GM10266 (cell line): Measurements from ENCODE around the gene NT5C1A.

ENCODE experiments used
- DNase-seq: peaks from one replicate; pipeline ENCODE4 v3.0.0; 2012; ENCODE audit errors: extremely low spot score
- TF ChIP-seq, protein P1 (sequence below): IDR thresholded peaks from 2 replicates; pipeline ENCODE4 v1.5.1; 2012; ENCODE audit warnings: mild to moderate bottlenecking, low read depth; ENCODE audit not compliant: control insufficient read depth, insufficient read depth; ENCODE audit errors: missing control alignments

NT5C1A gene

DNA sequence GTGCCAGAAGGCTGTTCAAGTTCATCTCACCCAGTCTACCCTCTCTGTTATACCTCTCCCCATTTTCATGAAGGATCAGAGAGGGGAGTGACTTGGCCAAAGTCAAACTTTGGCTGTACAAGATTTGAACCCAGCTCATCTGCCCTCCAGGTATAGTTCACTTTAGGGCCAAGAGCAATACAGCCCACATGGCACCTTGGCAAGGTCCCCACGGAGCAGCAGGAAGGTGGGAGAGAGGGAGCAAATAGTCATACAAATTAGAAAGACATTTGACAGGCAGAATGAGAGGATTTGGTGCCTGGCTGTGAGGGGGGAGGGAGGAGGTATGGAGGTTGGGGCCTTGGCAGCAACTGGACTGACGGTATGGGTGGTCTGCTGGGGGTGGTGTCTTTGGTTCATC, 18.3 kb upstream of the NT5C1A start:
- TF ChIP-seq, protein P1, sequence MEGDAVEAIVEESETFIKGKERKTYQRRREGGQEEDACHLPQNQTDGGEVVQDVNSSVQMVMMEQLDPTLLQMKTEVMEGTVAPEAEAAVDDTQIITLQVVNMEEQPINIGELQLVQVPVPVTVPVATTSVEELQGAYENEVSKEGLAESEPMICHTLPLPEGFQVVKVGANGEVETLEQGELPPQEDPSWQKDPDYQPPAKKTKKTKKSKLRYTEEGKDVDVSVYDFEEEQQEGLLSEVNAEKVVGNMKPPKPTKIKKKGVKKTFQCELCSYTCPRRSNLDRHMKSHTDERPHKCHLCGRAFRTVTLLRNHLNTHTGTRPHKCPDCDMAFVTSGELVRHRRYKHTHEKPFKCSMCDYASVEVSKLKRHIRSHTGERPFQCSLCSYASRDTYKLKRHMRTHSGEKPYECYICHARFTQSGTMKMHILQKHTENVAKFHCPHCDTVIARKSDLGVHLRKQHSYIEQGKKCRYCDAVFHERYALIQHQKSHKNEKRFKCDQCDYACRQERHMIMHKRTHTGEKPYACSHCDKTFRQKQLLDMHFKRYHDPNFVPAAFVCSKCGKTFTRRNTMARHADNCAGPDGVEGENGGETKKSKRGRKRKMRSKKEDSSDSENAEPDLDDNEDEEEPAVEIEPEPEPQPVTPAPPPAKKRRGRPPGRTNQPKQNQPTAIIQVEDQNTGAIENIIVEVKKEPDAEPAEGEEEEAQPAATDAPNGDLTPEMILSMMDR = no peak

DNA sequence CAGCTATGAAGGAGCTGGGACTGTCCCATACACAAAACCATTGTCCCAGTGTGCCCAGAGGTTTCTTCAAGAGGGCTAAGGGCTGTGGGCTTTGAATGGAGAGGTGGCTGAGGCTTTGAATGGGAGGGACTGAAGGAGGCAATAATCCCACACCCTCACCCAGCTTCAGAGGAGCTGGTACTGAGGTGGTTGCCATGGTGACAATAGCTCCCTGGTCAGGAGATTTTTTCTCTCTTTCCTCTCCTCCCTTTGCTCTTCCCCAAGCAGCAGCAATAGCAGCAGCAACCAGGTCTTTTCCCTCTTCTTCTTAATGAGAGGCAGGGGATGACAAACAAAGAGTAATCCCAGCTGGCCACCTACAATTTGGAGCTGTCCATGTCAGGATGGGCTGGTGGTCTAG, 17.7 kb upstream of the NT5C1A start:
- TF ChIP-seq, protein P1 = no peak
- DNase-seq = no peak

More for the DNA sequence above, 18.3 kb upstream of the NT5C1A start:
- DNase-seq = no peak

DNA sequence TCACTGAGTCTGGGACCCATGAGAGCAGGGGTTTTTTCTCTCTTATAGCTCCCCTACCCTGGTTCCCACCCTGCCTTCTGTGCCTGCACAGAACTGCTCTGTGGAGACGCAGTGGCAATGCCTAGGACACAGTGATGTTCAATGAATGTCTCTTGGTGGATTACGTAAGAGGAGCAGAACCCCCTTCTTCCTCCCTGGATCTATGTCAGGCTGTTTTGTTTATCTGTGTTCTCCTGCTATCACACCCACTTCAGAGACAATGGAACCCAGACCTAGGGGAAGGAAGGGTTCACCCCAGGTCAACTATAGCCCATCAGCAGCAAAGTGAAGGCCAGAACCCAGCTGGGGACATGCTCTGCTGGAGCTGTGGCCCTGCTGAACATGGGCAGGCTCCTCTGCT, 17.3 kb upstream of the NT5C1A start:
- TF ChIP-seq, protein P1 = no peak
- no peak for DNase-seq

DNA sequence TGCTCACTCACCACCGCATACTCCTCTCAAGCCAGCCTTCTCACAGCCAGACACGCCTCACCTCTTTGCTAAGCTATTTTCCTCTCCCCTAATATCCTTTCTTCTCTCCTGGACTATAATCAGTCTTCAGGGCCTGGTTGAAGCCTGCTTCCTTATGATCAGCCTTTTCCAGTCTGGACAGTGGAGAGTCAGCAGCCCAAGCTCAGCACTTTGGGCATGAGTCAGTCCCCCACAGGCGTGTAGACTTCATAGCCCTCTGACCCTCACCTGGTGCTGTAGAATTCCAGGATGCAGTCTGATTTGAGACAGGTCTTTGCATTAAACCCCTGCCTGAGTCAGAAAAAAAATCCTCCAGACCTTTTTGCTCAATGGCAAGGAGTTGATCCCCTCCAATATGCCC, 16.8 kb upstream of the NT5C1A start:
- TF ChIP-seq, protein P1 = no peak
- no peak for DNase-seq

DNA sequence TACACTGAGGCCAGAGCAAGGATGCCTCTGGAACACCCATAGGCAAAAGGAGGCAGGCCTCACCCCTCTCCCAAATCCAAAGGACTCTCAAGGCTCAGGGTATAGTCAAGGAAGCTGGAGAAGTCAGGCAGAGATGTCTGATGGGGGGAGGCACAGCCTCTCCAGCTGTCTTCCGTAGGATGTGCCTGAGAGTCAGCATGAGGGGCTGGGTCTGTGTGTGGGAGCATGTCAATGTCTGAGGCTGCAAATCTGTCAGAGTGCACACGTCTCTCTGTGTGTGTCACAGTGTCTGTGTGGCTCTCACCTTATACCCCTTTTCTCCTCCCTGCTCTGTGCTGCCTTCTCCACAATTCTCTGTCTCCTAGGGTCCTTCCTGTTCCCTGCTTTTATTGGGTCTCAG, 15.3 kb upstream of the NT5C1A start:
- no peak for DNase-seq
- TF ChIP-seq, protein P1 = no peak

DNA sequence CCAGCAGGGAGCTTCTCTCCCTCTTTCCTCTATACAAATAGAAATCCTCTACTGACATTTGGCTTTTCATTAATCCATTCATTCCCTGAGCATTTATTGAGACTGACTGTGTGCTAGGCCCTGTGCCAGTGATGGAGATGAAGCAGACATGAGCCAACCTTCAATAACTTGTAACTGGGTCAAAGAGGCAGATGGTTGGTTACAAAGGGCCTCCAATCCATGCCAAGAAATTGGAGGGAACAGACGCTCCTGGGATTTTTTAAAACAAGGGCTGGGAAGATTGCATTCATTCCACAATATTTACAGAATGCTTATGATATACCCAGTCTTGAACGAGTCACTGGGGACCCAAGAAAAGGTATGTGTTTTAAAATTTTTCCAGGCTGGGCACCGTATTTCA, 13.2 kb upstream of the NT5C1A start:
- TF ChIP-seq, protein P1 = no peak
- DNase-seq = no peak

DNA sequence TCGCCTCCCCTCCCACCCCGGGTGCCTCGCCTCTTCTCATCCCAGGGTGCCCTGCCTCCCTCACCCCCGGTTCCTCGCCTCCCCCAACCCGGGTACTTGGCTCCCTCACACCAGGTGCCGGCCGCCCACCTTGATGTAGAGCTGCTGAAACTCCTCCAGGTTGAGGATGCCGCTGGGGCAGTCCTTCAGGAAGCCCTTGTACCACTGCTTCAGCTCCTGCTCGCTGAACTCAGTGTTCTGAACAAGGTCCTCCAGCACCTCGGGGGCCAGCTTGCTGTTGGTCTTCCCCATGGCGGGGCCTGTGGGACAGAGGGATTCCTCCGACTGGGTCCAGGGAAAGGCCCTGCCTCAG, 12.4 kb upstream of the NT5C1A start:
- TF ChIP-seq, protein P1 = no peak
- no peak for DNase-seq
